Mononuclear cell (primary cell): ENCODE data around the gene KIF5C. TPM values are rescaled to one million over a fixed set of nuclear protein-coding genes. Genes with fewer than 3 reads are reported as not detected.

Experiments used
- H3K27me3 ChIP-seq: 2 replicates; pipeline ENCODE4 v1.6.0; 2011; ENCODE audit warnings: low read length, control low read depth; ENCODE audit not compliant: insufficient read depth
- H3K4me1 ChIP-seq: 2 replicates; pipeline ENCODE4 v1.5.1; 2011; ENCODE audit warnings: mild to moderate bottlenecking, low read length, control low read depth; ENCODE audit not compliant: insufficient read depth
- H3K4me3 ChIP-seq: 2 replicates; pipeline ENCODE4 v1.5.1; 2011; ENCODE audit warnings: mild to moderate bottlenecking, low read length, moderate library complexity
- H3K9me3 ChIP-seq: 2 replicates; pipeline ENCODE4 v1.5.1; 2011; ENCODE audit warnings: low read depth, mild to moderate bottlenecking, control low read depth, low read length
- total RNA-seq: library from RNA; depleted of rRNA; stranded (reverse); fragments of >200 nt; gene quantifications from one replicate; pipeline ENCODE4 v1.2.3, GENCODE V29; 2012

KIF5C gene
- total RNA-seq, 1 donor = 4.4 TPM

GRCh38 chr2:148902798-148903197 lies 27.8 kb downstream of the KIF5C start:
- no peaks in the 10 kb centered on the region for H3K27me3 ChIP-seq
- no peaks in the 10 kb centered on the region for H3K4me1 ChIP-seq
- H3K4me3 ChIP-seq = no peak overlapping the region
- no peaks in the 10 kb centered on the region for H3K9me3 ChIP-seq

- H3K27me3 ChIP-seq = no peaks in the 10 kb centered on the region
- no peaks in the 10 kb centered on the region for H3K4me1 ChIP-seq
- no peaks in the 10 kb centered on the region for H3K9me3 ChIP-seq
- no peak overlapping the region for H3K4me3 ChIP-seq
Measured at GRCh38 chr2:148903294-148903693, 28.3 kb downstream of the KIF5C start.

- Histone ChIP-seq H3K27me3 (no peaks in the 10 kb centered on the region), H3K4me3 (no peak overlapping the region), H3K4me1 (no peaks in the 10 kb centered on the region), H3K9me3 (no peaks in the 10 kb centered on the region)
Measured at GRCh38 chr2:148903979-148904378, 29.0 kb downstream of the KIF5C start.

- Histone ChIP-seq H3K27me3 (no peaks in the 10 kb centered on the region), H3K4me1 (no peaks in the 10 kb centered on the region), H3K9me3 (no peaks in the 10 kb centered on the region), H3K4me3 (no peak overlapping the region)
Measured at GRCh38 chr2:148906124-148906523, 31.1 kb downstream of the KIF5C start.

- H3K9me3 ChIP-seq = no peaks in the 10 kb centered on the region
- H3K4me1 ChIP-seq = no peaks in the 10 kb centered on the region
- H3K27me3 ChIP-seq = no peaks in the 10 kb centered on the region
- no peak overlapping the region for H3K4me3 ChIP-seq
Measured at GRCh38 chr2:148907085-148907785, 32.2 kb downstream of the KIF5C start.

GRCh38 chr2:148909114-148909513 lies 34.1 kb downstream of the KIF5C start:
- Histone ChIP-seq H3K4me3 (no peak overlapping the region), H3K4me1 (no peaks in the 10 kb centered on the region), H3K9me3 (no peaks in the 10 kb centered on the region), H3K27me3 (no peaks in the 10 kb centered on the region)

- Histone ChIP-seq H3K4me1 (no peaks in the 10 kb centered on the region), H3K4me3 (no peak overlapping the region), H3K27me3 (no peaks in the 10 kb centered on the region), H3K9me3 (no peaks in the 10 kb centered on the region)
Measured at GRCh38 chr2:148913061-148913460, 38.0 kb downstream of the KIF5C start.

- H3K4me3 ChIP-seq = no peak overlapping the region
- H3K27me3 ChIP-seq = no peaks in the 10 kb centered on the region
- H3K9me3 ChIP-seq = peaks cover under 1% of the 10 kb centered on the region
- H3K4me1 ChIP-seq = no peaks in the 10 kb centered on the region
Measured at GRCh38 chr2:148913492-148913891, 38.5 kb downstream of the KIF5C start.

- Histone ChIP-seq H3K4me1 (no peaks in the 10 kb centered on the region), H3K4me3 (no peak overlapping the region), H3K27me3 (no peaks in the 10 kb centered on the region), H3K9me3 (peaks cover 6% of the 10 kb centered on the region)
Measured at GRCh38 chr2:148914463-148914862, 39.4 kb downstream of the KIF5C start.

GRCh38 chr2:148917431-148917830 lies 42.4 kb downstream of the KIF5C start:
- H3K9me3 ChIP-seq = peaks cover 6% of the 10 kb centered on the region
- no peaks in the 10 kb centered on the region for H3K4me1 ChIP-seq
- no peak overlapping the region for H3K4me3 ChIP-seq
- H3K27me3 ChIP-seq = no peaks in the 10 kb centered on the region

- Histone ChIP-seq H3K4me1 (no peaks in the 10 kb centered on the region), H3K27me3 (no peaks in the 10 kb centered on the region), H3K9me3 (peaks cover 6% of the 10 kb centered on the region), H3K4me3 (no peak overlapping the region)
Measured at GRCh38 chr2:148918554-148918953, 43.5 kb downstream of the KIF5C start.

- peaks cover 6% of the 10 kb centered on the region for H3K9me3 ChIP-seq
- no peaks in the 10 kb centered on the region for H3K27me3 ChIP-seq
- H3K4me3 ChIP-seq = no peak overlapping the region
- peaks cover 2% of the 10 kb centered on the region for H3K4me1 ChIP-seq
Measured at GRCh38 chr2:148920559-148920958, 45.5 kb downstream of the KIF5C start.

GRCh38 chr2:148922062-148922461 lies 47.0 kb downstream of the KIF5C start:
- no peaks in the 10 kb centered on the region for H3K27me3 ChIP-seq
- H3K4me1 ChIP-seq = peaks cover 17% of the 10 kb centered on the region
- H3K9me3 ChIP-seq = peaks cover 6% of the 10 kb centered on the region
- H3K4me3 ChIP-seq = no peak overlapping the region

- H3K27me3 ChIP-seq = no peaks in the 10 kb centered on the region
- no peak overlapping the region for H3K4me3 ChIP-seq
- H3K4me1 ChIP-seq = peaks cover 24% of the 10 kb centered on the region
- H3K9me3 ChIP-seq = peaks cover 6% of the 10 kb centered on the region
Measured at GRCh38 chr2:148922776-148923475, 47.9 kb downstream of the KIF5C start.

- Histone ChIP-seq H3K9me3 (no peaks in the 10 kb centered on the region), H3K4me3 (no peak overlapping the region), H3K27me3 (no peaks in the 10 kb centered on the region), H3K4me1 (peaks cover 24% of the 10 kb centered on the region)
Measured at GRCh38 chr2:148924514-148925178, 49.6 kb downstream of the KIF5C start.
